Loucy (cell line): ENCODE results near the gene TUBGCP3.
"Not testable (repeated sequence)": the region's sequence is repeated elsewhere in the genome, so short reads cannot be mapped to it uniquely, and the experiment has no call there.

Experiments
- H2AFZ ChIP-seq: fragments of 200-600 bp; sonication (generic); 2 replicates; pipeline ENCODE4 v1.6.0; 2016; ENCODE audit warnings: antibody characterized with exemption, mild to moderate bottlenecking, low read length, moderate library complexity
- H3F3A ChIP-seq: fragments of 200-600 bp; 2 replicates; pipeline ENCODE4 v1.6.0; 2016; ENCODE audit warnings: antibody characterized with exemption, low read depth, mild to moderate bottlenecking
- H3K27me3 ChIP-seq: fragments of 200-600 bp; sonication (generic); 2 replicates; pipeline ENCODE4 v1.6.1; 2014; ENCODE audit warnings: low read length, mild to moderate bottlenecking; ENCODE audit not compliant: insufficient read depth, poor library complexity, severe bottlenecking
- H3K36me3 ChIP-seq: fragments of 200-600 bp; sonication (generic); 2 replicates; pipeline ENCODE4 v1.6.1; 2016; ENCODE audit warnings: low read length; ENCODE audit not compliant: insufficient read depth
- H3K4me1 ChIP-seq: fragments of 200-600 bp; sonication (generic); 2 replicates; pipeline ENCODE4 v1.5.1; 2014; ENCODE audit warnings: low read length, mild to moderate bottlenecking; ENCODE audit not compliant: insufficient read depth, poor library complexity, severe bottlenecking
- H3K4me2 ChIP-seq: fragments of 200-600 bp; sonication (generic); 2 replicates; pipeline ENCODE4 v1.6.0; 2014; ENCODE audit warnings: antibody characterized with exemption, low read length, low read depth, mild to moderate bottlenecking; ENCODE audit not compliant: poor library complexity, severe bottlenecking
- H3K4me3 ChIP-seq: fragments of 200-600 bp; sonication (generic); 2 replicates; pipeline ENCODE4 v1.5.1; 2014; ENCODE audit warnings: low read length, mild to moderate bottlenecking, mixed read lengths; ENCODE audit not compliant: poor library complexity, severe bottlenecking
- H3K79me2 ChIP-seq: fragments of 200-600 bp; sonication (generic); 2 replicates; pipeline ENCODE4 v1.6.1; 2014; ENCODE audit warnings: low read length; ENCODE audit not compliant: insufficient read depth
- H3K9ac ChIP-seq: fragments of 200-600 bp; sonication (generic); 2 replicates; pipeline ENCODE4 v1.6.0; 2014; ENCODE audit warnings: mild to moderate bottlenecking, low read depth, low read length, moderate library complexity; ENCODE audit not compliant: poor library complexity, severe bottlenecking
- H3K9me2 ChIP-seq: fragments of 200-600 bp; sonication (generic); replicated peaks from 2 replicates; pipeline ENCODE4 v1.6.1; 2016; ENCODE audit warnings: low read depth, low read length, mixed read lengths
- H3K9me3 ChIP-seq: fragments of 200-600 bp; sonication (generic); 2 replicates; pipeline ENCODE4 v1.6.1; 2014; ENCODE audit warnings: mild to moderate bottlenecking, antibody characterized with exemption, low read length, low read depth; ENCODE audit not compliant: insufficient read depth
- H4K20me1 ChIP-seq: fragments of 200-600 bp; sonication (generic); 2 replicates; pipeline ENCODE4 v1.6.0; 2014; ENCODE audit warnings: antibody characterized with exemption, low read length, mild to moderate bottlenecking; ENCODE audit not compliant: insufficient read depth, poor library complexity, severe bottlenecking
- EZH2phosphoT487 ChIP-seq: fragments of 200-600 bp; IDR thresholded peaks from 2 replicates; pipeline ENCODE4 v1.6.1; 2018; ENCODE audit warnings: antibody characterized with exemption, mild to moderate bottlenecking, moderate library complexity, borderline replicate concordance
- TF ChIP-seq, protein P1 (sequence below): fragments of 200-600 bp; sonication (generic); conservative IDR thresholded peaks from 2 replicates; pipeline ENCODE4 v1.5.1; 2014; ENCODE audit warnings: mild to moderate bottlenecking, antibody characterized with exemption, low read length

The TUBGCP3 gene

DNA sequence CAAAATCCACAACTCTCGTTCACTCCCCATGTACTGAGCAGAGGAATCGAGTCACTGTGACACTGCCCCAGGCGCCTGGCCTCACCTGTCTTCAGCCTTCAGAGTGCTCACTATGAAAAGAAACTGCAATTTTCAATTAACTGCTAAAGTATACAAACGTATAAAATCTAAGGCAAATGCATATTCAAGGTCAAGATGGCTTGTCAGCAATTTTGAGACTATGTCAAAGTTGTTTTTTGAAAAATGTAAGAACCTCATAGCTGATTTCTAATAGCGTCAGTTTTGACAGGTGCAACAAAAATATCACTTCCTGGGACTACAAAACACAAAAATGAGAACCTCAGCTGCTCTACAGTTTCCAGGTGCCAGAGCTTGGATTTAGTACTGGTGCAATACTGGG, 31.4 kb downstream of the TUBGCP3 start:
- H2AFZ ChIP-seq: no peak overlapping the region
- no peaks in the 10 kb centered on the region for H3F3A ChIP-seq
- H3K9ac ChIP-seq: no peak overlapping the region
- H3K4me2 ChIP-seq: no peak overlapping the region
- no peaks in the 10 kb centered on the region for H3K4me1 ChIP-seq
- peaks cover 5% of the 10 kb centered on the region for H4K20me1 ChIP-seq
- H3K9me2 ChIP-seq: no peaks in the 10 kb centered on the region
- TF ChIP-seq, protein P1, sequence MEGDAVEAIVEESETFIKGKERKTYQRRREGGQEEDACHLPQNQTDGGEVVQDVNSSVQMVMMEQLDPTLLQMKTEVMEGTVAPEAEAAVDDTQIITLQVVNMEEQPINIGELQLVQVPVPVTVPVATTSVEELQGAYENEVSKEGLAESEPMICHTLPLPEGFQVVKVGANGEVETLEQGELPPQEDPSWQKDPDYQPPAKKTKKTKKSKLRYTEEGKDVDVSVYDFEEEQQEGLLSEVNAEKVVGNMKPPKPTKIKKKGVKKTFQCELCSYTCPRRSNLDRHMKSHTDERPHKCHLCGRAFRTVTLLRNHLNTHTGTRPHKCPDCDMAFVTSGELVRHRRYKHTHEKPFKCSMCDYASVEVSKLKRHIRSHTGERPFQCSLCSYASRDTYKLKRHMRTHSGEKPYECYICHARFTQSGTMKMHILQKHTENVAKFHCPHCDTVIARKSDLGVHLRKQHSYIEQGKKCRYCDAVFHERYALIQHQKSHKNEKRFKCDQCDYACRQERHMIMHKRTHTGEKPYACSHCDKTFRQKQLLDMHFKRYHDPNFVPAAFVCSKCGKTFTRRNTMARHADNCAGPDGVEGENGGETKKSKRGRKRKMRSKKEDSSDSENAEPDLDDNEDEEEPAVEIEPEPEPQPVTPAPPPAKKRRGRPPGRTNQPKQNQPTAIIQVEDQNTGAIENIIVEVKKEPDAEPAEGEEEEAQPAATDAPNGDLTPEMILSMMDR: no peak
- TF ChIP-seq EZH2phosphoT487: no peak
- H3K9me3 ChIP-seq: no peaks in the 10 kb centered on the region
- H3K36me3 ChIP-seq: peaks cover 87% of the 10 kb centered on the region; the same call in 1 of the 2 replicates
- peaks cover 22% of the 10 kb centered on the region; the same call in 1 of the 2 replicates for H3K79me2 ChIP-seq
- no peaks in the 10 kb centered on the region for H3K27me3 ChIP-seq
- H3K4me3 ChIP-seq: no peak overlapping the region

DNA sequence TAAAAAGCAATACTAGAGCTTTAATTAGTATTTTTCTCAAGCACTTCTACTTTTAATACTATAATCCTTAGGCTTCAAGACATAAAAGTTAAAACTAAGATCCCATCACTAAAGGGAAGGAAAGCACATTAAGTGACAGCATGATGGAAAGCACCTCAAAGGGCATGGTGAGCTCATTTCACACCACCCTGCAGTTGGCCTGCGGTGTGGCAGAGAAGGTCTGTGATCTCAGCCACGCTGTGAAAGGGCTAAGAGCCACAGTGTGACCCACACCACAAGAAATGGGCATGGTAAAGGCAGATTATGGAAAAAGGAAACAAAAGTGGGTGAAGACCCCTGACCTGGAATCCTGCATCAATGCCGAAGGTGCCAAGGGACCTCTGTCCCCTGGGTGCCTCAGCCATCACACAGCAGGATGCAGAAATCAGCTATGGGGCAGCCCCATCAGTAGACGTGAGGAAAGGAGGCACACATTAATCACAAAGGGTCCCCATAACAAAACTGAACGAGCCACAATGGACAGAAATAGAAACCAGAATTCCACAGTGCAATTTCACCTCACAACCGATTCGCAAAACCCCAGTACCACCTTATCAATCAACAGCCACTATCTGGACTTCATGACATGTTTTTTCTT, 33.6 kb downstream of the TUBGCP3 start:
- TF ChIP-seq, protein P1: no peak
- TF ChIP-seq EZH2phosphoT487: no peak
- no peaks in the 10 kb centered on the region for H3F3A ChIP-seq
- H2AFZ ChIP-seq: no peak overlapping the region
- H3K36me3 ChIP-seq: peaks cover 92% of the 10 kb centered on the region; the same call in 1 of the 2 replicates
- no peak overlapping the region for H3K9ac ChIP-seq
- H3K79me2 ChIP-seq: 0 out of 2 replicates have a peak, but pooled peaks cover 4% of the 10 kb centered on the region
- H3K9me2 ChIP-seq: no peaks in the 10 kb centered on the region
- no peak overlapping the region for H3K4me2 ChIP-seq
- H4K20me1 ChIP-seq: no peaks in the 10 kb centered on the region
- H3K9me3 ChIP-seq: no peaks in the 10 kb centered on the region
- H3K4me1 ChIP-seq: no peaks in the 10 kb centered on the region
- H3K4me3 ChIP-seq: no peak overlapping the region
- H3K27me3 ChIP-seq: no peaks in the 10 kb centered on the region

DNA sequence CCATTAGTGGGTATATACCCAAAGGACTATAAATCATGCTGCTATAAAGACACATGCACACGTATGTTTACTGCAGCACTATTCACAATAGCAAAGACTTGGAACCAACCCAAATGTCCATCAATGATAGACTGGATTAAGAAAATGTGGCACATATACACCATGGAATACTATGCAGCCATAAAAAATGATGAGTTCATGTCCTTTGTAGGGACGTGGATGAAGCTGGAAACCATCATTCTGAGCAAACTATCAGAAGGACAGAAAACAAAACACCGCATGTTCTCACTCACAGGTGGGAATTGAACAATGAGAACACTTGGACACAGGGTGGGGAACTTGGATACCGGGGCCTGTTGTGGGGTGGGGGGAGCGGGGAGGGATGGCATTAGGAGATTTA, 39.0 kb downstream of the TUBGCP3 start:
- not testable (repeated sequence) for H3K9me3 ChIP-seq, H3K4me1 ChIP-seq, H3K4me2 ChIP-seq, H3K9me2 ChIP-seq, H3K27me3 ChIP-seq, H2AFZ ChIP-seq, H3K4me3 ChIP-seq, H3K79me2 ChIP-seq, H4K20me1 ChIP-seq, H3F3A ChIP-seq, H3K9ac ChIP-seq
- H3K36me3 ChIP-seq: peaks cover 79% of the 10 kb centered on the region

DNA sequence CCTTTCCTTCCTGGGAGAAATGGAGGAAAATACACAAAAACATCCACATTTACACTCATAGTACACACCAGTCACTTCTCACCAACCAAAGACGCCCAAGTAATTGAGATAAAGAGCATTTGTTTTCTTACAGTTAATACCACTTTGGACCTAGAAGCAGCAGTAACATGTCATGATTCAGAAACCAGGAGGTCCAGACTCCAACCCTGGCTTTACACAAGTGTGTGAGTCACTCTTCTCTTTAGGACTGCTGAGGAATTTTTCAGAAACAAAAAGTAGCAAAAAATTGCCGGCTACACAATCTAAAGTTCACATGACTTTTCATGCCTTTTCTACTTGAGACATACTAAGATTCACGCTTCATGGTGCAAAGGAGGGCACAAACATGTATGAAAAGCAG, 42.1 kb downstream of the TUBGCP3 start:
- TF ChIP-seq EZH2phosphoT487: no peak
- no peaks in the 10 kb centered on the region for H3K9me2 ChIP-seq
- H3F3A ChIP-seq: no peaks in the 10 kb centered on the region
- H3K36me3 ChIP-seq: peaks cover 51% of the 10 kb centered on the region
- no peak overlapping the region for H2AFZ ChIP-seq
- H3K9ac ChIP-seq: no peak overlapping the region
- H3K4me1 ChIP-seq: no peaks in the 10 kb centered on the region
- no peaks in the 10 kb centered on the region for H3K27me3 ChIP-seq
- H3K79me2 ChIP-seq: no peaks in the 10 kb centered on the region
- H3K9me3 ChIP-seq: no peaks in the 10 kb centered on the region
- H3K4me2 ChIP-seq: no peak overlapping the region
- H3K4me3 ChIP-seq: no peak overlapping the region
- H4K20me1 ChIP-seq: no peaks in the 10 kb centered on the region
